ENCODE measurements around the gene NTN1. TPM values are rescaled to one million over a fixed set of nuclear protein-coding genes. Genes with fewer than 3 reads are reported as not detected.
A peak's percentile ranks its signal among the peaks of the same experiment; 100 is the strongest.

Gene NTN1
- total RNA-seq, 4 donors from 2014 or later, result 3.6 to 20.6 (median 7.2) TPM

DNA sequence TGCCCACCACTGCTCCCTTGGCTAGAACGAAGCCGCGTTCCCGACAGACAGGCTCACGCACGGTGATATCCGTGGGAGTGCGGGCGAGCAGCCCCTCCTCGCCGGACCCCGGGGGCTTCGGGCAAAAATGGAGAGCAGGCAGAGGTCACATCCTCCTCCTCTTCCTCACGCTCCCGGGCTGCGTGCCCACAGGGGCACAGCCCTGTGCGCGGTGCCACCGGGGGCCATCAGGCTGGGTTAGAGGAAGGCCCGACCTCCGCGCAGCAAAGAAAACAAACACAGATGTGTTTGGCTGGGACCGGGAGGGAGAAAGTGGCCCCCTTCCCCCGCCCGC lies 519 bp upstream of the NTN1 start:
- 5% methylated on average over 21 of the region's 25 CpGs; no CpG with 5 or more reads in 1 of the 2 donors for WGBS, 2 donors (ENCODE audit: low coverage in 1 of 2)
- Histone ChIP-seq H3K27ac (peak overlapping the region; percentile 72 to 85 (median 82)), H3K36me3 (no peaks in the 10 kb centered on the region), H3K4me3 (peak overlapping the region; percentile 58 to 67 (median 60)), H3K9me3 (no peaks in the 10 kb centered on the region), H3K27me3 (peaks cover 71% of the 10 kb centered on the region), H3K4me1 (peaks cover 3 to 33% (median 16%) of the 10 kb centered on the region in 4 donors)
- no peak for DNase-seq
- intact Hi-C loops (cut with DNase I; ENCODE audit: low total_unique reads) (no loop called here), in situ Hi-C loops (cut with MboI; ENCODE audit: low pct_ligation_motif_present in 1 of 4, low pct_unique_long_range_greater_than_20kb in 1 of 4, low sequenced_read_pairs in 3 of 4) (loop anchor here in 1 of 4 donors (25.0 kb wide), 1 partner anchor 267 kb away; no protein-coding TSS in a partner anchor)
- TF ChIP-seq EP300 (IDR thresholded peaks at IDR 0.05; ENCODE audit: low read depth) (no peak), POLR2AphosphoS5 (IDR thresholded peaks at IDR 0.05) (no peak), POLR2A (IDR thresholded peaks at IDR 0.05) (no peak)
- TF ChIP-seq, protein P1, sequence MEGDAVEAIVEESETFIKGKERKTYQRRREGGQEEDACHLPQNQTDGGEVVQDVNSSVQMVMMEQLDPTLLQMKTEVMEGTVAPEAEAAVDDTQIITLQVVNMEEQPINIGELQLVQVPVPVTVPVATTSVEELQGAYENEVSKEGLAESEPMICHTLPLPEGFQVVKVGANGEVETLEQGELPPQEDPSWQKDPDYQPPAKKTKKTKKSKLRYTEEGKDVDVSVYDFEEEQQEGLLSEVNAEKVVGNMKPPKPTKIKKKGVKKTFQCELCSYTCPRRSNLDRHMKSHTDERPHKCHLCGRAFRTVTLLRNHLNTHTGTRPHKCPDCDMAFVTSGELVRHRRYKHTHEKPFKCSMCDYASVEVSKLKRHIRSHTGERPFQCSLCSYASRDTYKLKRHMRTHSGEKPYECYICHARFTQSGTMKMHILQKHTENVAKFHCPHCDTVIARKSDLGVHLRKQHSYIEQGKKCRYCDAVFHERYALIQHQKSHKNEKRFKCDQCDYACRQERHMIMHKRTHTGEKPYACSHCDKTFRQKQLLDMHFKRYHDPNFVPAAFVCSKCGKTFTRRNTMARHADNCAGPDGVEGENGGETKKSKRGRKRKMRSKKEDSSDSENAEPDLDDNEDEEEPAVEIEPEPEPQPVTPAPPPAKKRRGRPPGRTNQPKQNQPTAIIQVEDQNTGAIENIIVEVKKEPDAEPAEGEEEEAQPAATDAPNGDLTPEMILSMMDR (IDR thresholded peaks at IDR 0.05), result no peak

DNA sequence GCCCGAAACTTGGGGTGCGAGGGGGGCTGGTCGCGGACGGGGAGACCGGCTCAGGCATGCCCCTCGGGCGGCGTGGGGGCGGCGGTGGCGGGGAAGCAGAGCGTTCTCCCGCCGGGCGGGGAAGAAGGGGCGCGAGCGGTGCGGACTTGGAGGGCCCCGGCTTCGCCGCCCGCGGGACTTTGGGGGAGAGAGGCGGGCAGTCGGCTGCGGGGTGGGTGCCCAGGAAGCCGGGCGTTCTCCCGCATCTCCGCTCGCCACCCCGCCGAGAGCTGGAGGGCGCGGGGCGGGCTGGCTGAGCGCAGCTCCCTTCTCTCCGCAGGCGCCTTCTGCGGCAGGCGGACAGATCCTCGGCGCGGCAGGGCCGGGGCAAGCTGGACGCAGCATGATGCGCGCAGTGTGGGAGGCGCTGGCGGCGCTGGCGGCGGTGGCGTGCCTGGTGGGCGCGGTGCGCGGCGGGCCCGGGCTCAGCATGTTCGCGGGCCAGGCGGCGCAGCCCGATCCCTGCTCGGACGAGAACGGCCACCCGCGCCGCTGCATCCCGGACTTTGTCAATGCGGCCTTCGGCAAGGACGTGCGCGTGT lies 772 bp downstream of the NTN1 start:
- H3K4me3 ChIP-seq, result peak overlapping the region; percentile 58 to 67 (median 60)
- peaks cover 80% of the 10 kb centered on the region for H3K27me3 ChIP-seq
- 3% methylated on average over 34 of the region's 79 CpGs; no CpG with 5 or more reads in 1 of the 2 donors for WGBS, 2 donors (ENCODE audit: low coverage in 1 of 2)
- intact Hi-C loops (cut with DNase I; ENCODE audit: low total_unique reads) (loop anchor here (1.0 kb wide), 1 partner anchor 15 kb away; no protein-coding TSS in a partner anchor), in situ Hi-C loops (cut with MboI; ENCODE audit: low pct_ligation_motif_present in 1 of 4, low pct_unique_long_range_greater_than_20kb in 1 of 4, low sequenced_read_pairs in 3 of 4) (loop anchor here in 1 of 4 donors (25.0 kb wide), 1 partner anchor 265 kb away; no protein-coding TSS in a partner anchor)
- H3K4me1 ChIP-seq, result peaks cover 3 to 33% (median 16%) of the 10 kb centered on the region in 4 donors
- peak overlapping the region; percentile 72 to 85 (median 82) for H3K27ac ChIP-seq
- DNase-seq, result no peak
- no peaks in the 10 kb centered on the region for H3K9me3 ChIP-seq
- TF ChIP-seq POLR2AphosphoS5 (IDR thresholded peaks at IDR 0.05) (peak in 1 of 3 donors; percentile 32), EP300 (IDR thresholded peaks at IDR 0.05; ENCODE audit: low read depth) (no peak), POLR2A (IDR thresholded peaks at IDR 0.05) (no peak)
- TF ChIP-seq, protein P1 (IDR thresholded peaks at IDR 0.05), result no peak
- no peaks in the 10 kb centered on the region for H3K36me3 ChIP-seq

DNA sequence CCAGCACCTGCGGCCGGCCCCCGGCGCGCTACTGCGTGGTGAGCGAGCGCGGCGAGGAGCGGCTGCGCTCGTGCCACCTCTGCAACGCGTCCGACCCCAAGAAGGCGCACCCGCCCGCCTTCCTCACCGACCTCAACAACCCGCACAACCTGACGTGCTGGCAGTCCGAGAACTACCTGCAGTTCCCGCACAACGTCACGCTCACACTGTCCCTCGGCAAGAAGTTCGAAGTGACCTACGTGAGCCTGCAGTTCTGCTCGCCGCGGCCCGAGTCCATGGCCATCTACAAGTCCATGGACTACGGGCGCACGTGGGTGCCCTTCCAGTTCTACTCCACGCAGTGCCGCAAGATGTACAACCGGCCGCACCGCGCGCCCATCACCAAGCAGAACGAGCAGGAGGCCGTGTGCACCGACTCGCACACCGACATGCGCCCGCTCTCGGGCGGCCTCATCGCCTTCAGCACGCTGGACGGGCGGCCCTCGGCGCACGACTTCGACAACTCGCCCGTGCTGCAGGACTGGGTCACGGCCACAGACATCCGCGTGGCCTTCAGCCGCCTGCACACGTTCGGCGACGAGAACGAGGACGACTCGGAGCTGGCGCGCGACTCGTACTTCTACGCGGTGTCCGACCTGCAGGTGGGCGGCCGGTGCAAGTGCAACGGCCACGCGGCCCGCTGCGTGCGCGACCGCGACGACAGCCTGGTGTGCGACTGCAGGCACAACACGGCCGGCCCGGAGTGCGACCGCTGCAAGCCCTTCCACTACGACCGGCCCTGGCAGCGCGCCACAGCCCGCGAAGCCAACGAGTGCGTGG lies 1.5 kb downstream of the NTN1 start:
- Histone ChIP-seq H3K27ac (peak overlapping the region; percentile 72 to 85 (median 82)), H3K4me1 (peaks cover 3 to 28% (median 16%) of the 10 kb centered on the region in 4 donors), H3K4me3 (peak overlapping the region; percentile 58 to 67 (median 60)), H3K9me3 (no peaks in the 10 kb centered on the region), H3K27me3 (peaks cover 76% of the 10 kb centered on the region), H3K36me3 (no peaks in the 10 kb centered on the region)
- in situ Hi-C loops (cut with MboI; ENCODE audit: low pct_ligation_motif_present in 1 of 4, low pct_unique_long_range_greater_than_20kb in 1 of 4, low sequenced_read_pairs in 3 of 4) (loop anchor here in 1 of 4 donors (25.0 kb wide), 1 partner anchor 265 kb away; no protein-coding TSS in a partner anchor), intact Hi-C loops (cut with DNase I; ENCODE audit: low total_unique reads) (loop anchor here (1.0 kb wide), 1 partner anchor 15 kb away; no protein-coding TSS in a partner anchor)
- WGBS, 2 donors (ENCODE audit: low coverage in 1 of 2), result 11% methylated on average over 64 of the region's 106 CpGs; no CpG with 5 or more reads in 1 of the 2 donors
- DNase-seq, result no peak
- TF ChIP-seq POLR2A (IDR thresholded peaks at IDR 0.05) (no peak), EP300 (IDR thresholded peaks at IDR 0.05; ENCODE audit: low read depth) (no peak), POLR2AphosphoS5 (IDR thresholded peaks at IDR 0.05) (no peak)
- TF ChIP-seq, protein P1 (IDR thresholded peaks at IDR 0.05), result no peak
